DMS114 treated with DMSO at 0.1 percent for 48 hours (cell line): ENCODE results near the gene MAP1LC3A.

Experiments used
- DNase-seq: peaks from one replicate; lab custom pipeline; 2025; ENCODE audit not compliant: unreplicated experiment; lab: John Stamatoyannopoulos, UW

The MAP1LC3A gene

GRCh38 chr20:34574861-34575260 lies 16.3 kb downstream of the MAP1LC3A start:
- no peak for DNase-seq

GRCh38 chr20:34575271-34575670 lies 16.8 kb downstream of the MAP1LC3A start:
- no peak for DNase-seq

DNA sequence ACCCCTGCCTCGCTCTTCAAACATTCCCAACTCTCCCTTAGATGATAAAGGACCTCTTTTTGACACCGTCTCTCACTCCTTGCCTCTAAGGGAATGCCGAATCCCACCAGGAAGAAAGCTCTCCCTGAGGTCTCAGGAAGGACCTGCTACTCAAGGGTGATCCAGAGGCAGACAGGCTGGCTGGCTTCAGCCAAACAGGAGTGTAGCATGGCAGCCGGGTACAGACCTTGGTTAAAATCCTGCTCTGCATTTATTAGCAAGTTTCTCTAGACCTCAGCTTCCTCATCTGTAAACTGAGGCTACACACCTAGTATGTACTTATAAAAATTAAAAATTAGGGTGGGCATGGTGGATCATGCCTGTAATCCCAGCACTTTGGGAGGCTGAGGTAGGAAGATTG lies 17.2 kb downstream of the MAP1LC3A start:
- DNase-seq, result no peak

DNA sequence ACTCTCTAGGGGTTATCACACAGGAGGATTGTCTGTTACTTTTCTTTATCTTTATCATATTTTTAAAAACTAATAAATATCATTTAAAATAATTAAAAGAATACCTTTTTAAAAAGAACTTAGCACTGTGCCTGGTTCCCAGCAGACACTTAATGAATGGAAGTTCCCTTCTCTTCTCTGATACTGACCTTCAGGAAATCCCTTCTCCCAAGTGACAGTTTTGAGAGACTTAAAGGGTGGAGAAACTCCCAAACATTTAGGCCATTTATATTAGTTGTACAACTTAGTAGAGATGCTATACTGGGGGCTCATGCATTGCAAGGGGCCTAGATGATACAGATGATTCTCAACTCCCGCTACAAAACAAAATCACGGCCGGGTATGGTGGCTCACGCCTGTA lies 18.5 kb downstream of the MAP1LC3A start:
- DNase-seq, result no peak

DNA sequence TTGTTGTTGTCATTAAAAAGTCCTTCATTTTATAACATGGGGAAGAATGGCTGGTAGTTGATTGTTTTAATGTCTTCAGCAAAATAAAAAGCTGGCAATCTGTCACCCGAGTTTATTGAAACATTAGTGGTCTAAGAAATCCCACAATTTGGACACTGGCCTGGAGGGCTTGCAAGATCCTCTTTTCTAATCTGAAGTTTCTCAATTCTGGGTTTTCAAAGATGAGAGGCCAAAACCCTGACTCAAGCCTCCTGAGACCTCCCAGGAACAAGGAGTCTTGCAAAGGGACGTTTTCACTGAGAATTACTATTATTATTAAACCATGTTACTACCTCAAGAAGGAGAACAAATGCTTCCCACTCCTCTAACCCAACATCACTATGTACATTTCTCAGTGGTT lies 19.5 kb downstream of the MAP1LC3A start:
- no peak for DNase-seq

GRCh38 chr20:34578521-34578920 lies 20.0 kb downstream of the MAP1LC3A start:
- DNase-seq, result no peak

DNA sequence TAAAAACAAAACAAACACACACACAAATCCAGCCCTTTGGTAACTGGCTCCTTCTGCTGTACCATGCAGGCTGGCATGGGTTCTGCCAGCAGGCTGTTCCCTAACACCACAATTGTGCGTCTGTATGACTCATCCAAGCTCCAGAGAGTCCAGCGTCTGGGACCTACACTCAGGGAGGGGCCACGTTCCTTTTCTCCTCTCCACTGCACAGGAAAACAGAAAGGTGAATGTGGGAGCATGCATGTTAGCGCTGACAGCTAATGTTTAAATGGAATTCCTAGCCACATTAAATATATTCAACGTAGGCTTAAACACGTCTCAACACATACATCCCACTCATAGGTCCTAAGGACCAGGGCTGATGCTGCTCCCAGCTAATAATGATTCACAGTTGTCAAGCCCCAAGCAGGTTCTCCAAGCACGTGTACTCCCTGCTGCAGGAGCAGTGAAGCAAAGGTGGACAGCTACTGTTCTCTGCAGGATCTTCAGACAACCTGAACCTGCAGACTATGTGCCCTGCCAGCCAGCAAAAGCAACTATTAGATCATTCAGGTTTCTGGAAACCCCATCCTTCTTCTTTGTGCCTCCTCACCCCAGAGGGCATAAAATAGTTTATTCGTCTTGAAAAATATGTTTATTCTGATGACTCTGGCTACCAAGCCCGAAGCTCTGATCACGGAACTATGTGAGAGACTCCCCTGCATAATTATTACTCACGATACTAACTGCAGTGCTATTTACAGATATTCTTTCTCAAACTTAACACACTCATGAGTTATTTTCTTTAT lies 20.9 kb downstream of the MAP1LC3A start:
- DNase-seq, result no peak

DNA sequence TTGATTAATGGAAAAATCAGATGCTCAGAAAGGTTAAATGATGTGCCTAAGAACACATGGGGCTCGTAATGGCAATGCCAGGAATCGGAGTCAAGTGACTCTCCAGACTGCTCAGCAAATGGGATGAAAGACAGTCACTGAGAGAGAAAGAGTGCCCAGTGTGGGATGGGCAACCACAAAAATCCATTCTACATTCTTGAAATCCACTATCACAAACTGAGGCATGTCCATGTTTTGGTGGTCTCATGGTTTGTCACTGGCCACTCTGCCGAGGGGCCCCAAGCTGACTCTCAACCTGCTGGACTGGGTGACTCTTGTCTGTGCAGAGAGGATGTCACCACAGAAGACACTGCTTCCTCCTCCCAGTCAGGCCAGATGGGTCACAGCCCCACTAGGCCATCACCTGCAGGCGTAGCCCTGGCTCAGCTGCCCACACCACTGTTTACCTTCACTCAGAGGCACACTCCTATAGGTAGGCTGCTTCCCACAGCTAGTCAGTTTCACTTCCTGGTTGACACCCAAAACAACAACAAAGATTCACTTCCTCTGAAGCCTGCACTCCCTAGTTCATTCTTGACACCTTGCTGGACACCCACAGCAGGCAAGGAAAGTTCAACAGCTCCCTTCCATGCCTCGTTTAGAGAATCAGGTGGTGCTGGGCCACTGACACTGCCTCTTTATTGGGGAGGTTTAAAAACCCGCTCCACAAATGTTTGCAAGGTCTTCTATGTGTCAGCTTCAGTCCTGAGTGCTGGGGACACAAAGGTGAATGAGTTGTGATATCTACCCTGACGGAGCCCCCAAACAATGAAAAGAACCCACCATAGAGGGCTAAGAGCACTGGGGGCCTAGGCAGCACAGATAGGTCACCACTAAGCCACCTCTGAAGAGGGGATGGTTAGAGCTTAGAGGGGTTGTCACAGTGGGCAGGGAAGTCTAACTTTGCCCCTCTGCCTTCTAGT lies 21.7 kb downstream of the MAP1LC3A start:
- no peak for DNase-seq

- no peak for DNase-seq
These were observed 23.0 kb downstream of the MAP1LC3A start for GRCh38 chr20:34581341-34582184.

GRCh38 chr20:34582221-34582620 lies 23.7 kb downstream of the MAP1LC3A start:
- DNase-seq, result no peak

DNA sequence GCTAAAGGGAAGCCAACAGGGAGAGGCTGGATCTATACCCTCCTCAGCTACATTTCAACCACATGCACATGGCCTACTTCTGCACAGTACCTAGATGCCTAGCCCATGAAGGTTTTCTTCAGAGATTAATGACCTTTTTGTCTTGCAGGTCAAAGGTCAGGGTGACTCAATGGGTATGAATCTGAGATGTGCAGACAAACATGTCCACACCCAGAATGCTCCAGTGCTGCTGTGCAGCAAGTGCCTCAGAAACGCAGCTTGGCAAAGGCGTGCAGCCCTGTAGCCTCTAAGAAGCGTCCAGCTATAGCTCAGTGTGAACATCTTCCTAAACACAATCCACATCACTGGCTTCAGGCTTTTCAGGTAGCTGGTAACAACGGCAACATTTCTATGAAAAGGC lies 24.4 kb downstream of the MAP1LC3A start:
- no peak for DNase-seq

GRCh38 chr20:34583544-34583943 lies 25.0 kb downstream of the MAP1LC3A start:
- DNase-seq, result no peak

GRCh38 chr20:34585019-34585418 lies 26.5 kb downstream of the MAP1LC3A start:
- DNase-seq, result no peak

- DNase-seq, result no peak
These were observed 28.1 kb downstream of the MAP1LC3A start for GRCh38 chr20:34586488-34587163.

- no peak for DNase-seq
These were observed 37.1 kb downstream of the MAP1LC3A start for GRCh38 chr20:34595377-34596184.

DNA sequence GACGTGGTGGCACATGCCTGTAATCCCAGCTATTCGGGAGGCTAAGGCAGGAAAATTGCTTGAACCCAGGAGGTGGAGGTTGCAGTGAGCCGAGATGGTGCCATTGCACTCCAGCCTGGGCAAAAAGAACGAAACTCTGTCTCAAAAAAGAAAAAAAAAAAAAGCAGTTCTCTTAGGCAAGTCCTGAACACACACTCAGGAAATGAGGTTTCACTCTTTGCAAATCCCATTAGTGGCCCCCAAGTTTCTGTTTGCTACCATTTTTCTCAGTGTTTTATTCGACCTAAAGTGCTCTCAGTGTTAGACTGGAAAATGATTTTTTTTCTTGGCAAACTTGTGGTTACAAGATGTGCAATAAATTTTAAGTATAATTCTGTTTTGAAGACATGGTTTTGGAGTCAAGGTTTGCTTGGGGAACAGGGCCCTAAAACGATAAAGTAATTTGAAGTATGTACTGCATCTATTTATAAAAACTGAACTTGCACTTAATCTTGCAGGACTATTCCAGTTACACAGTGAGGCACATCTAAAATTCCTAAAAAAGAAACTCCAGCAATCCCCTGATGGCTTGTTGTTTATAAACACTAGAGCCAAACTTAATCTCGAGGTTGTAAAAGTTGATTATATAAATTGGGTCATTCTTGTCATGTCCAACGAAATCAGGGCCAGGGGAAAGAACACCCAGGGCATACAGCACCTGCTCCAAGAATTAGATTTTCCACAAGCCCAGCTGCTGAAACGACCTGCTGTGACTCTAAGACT lies 42.6 kb downstream of the MAP1LC3A start:
- no peak for DNase-seq

- DNase-seq, result no peak
These were observed 46.7 kb downstream of the MAP1LC3A start for GRCh38 chr20:34604980-34605788.

DNA sequence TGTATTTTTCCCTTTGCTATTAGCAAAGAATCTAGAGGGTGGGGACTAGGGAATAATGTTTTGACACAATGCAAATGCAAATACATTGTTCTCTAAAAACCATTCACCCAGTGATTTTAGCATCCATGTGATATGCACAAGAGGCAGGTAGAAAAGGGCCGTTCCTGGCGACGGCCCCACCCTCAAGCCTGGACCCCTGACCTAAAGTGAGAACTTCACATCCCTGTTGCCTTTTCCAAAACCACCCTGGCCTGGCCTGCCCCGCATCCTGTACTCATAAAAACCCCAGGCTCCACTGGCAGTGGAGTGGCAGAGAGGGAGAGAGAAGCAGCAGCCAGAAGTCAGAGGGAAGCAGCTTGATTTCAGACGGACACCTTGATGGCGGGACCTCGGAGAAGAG lies 48.5 kb downstream of the MAP1LC3A start:
- DNase-seq, result no peak
